ENCODE measurements around the gene EIF2S1. TPM values are rescaled to one million over a fixed set of nuclear protein-coding genes. Genes with fewer than 3 reads are reported as not detected.

The EIF2S1 gene
- total RNA-seq, 1 experiment from 2014 or later: 165 TPM

DNA sequence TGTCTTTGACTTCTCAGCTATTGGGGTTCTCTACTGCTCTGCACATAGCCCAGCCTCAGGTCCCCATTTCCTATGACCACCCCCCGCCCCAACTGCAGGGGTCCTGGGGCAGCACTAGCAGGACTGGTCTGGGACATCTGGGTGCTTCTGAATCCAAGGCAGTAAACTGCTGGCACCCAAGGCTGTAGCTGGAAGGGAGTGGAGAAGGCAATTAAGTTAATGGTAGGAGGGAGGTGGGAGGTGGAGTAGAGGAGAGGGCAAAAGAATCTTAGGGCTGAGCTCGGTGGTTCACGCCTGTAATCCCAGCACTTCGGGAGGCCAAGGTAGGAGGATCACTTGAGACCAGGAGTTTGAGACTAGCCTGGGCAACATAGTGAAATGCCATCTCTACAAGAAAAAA lies 40.3 kb downstream of the EIF2S1 start:
- no CpG with 5 or more reads among the region's 4 CpGs for WGBS (ENCODE audit: extremely low coverage, insufficient read length, low lambda C conversion rate)

More for the DNA sequence above, 40.3 kb downstream of the EIF2S1 start:
- Mint-ChIP-seq H3K4me1 (peaks cover 5 to 6% of the 10 kb centered on the region in 2 experiments), H3K36me3 (ENCODE audit: insufficient read depth in 1 of 3, low read depth in 3 of 3) (no peaks in the 10 kb centered on the region), H3K27me3 (ENCODE audit: low read depth) (peaks cover 2% of the 10 kb centered on the region; the same call in 1 of the 2 replicates), H3K4me3 (no peak overlapping the region), H3K9me3 (peaks cover 0 to 3% of the 10 kb centered on the region in 2 experiments; a peak in 1 of 5 replicates), H3K27ac (no peak overlapping the region)
- no peaks in the 10 kb centered on the region for H3K79me1 ChIP-seq (ENCODE audit: insufficient read depth, low read depth, low read length, poor library complexity, severe bottlenecking)
- no peaks in the 10 kb centered on the region for H4K20me1 ChIP-seq (ENCODE audit: control insufficient read depth, insufficient read depth, insufficient read length)
- no peaks in the 10 kb centered on the region for H3K79me2 ChIP-seq (ENCODE audit: insufficient read depth, low read length)
- H3K27ac ChIP-seq (ENCODE audit: insufficient read length, low read depth, low read length): no peak overlapping the region
- no peak overlapping the region for H3K56ac ChIP-seq (ENCODE audit: insufficient read length, low read depth, low read length)
- H3K27me3 ChIP-seq (ENCODE audit: insufficient read depth, low read length): no peaks in the 10 kb centered on the region
- no peak overlapping the region for H3K4ac ChIP-seq (ENCODE audit: low read depth, low read length)
- no peaks in the 10 kb centered on the region; the same call in 1 of the 2 replicates for H3K4me1 ChIP-seq (ENCODE audit: insufficient read depth, low read length)
- H4K8ac ChIP-seq (replicated peaks; ENCODE audit: insufficient read length, low read depth, low read length): no peak overlapping the region
- H3K18ac ChIP-seq (ENCODE audit: insufficient read length, low read depth, low read length): no peak overlapping the region
- no peak overlapping the region for H3K4me2 ChIP-seq (ENCODE audit: insufficient read depth, insufficient read length, low read length)
- TF ChIP-seq CTCF (conservative IDR thresholded peaks at IDR 0.05): no peak
- H3K9me3 ChIP-seq (ENCODE audit: control insufficient read depth, low read depth, low read length): no peaks in the 10 kb centered on the region
- no peak overlapping the region for H2BK20ac ChIP-seq (ENCODE audit: low read depth, low read length, poor library complexity, severe bottlenecking)
- H3K14ac ChIP-seq (ENCODE audit: insufficient read depth, low read length): no peak overlapping the region; the same call in 1 of the 2 replicates
- no peaks in the 10 kb centered on the region for H3K23me2 ChIP-seq (ENCODE audit: insufficient read length, low read depth, low read length, poor library complexity, severe bottlenecking)
- H2BK12ac ChIP-seq (ENCODE audit: insufficient read length, low read depth, low read length): no peak overlapping the region
- H2AK5ac ChIP-seq (ENCODE audit: insufficient read length, low read length): no peak overlapping the region
- H2AFZ ChIP-seq (ENCODE audit: low read length): no peak overlapping the region
- no peak overlapping the region for H4K91ac ChIP-seq (ENCODE audit: insufficient read length, low read depth, low read length)
- H3K23ac ChIP-seq (ENCODE audit: insufficient read length, low read depth, low read length): no peak overlapping the region
- H4K5ac ChIP-seq (ENCODE audit: insufficient read length, low read depth, low read length): no peak overlapping the region
- H2BK15ac ChIP-seq (ENCODE audit: low read depth, low read length): no peak overlapping the region
- no peak for DNase-seq
- H2BK5ac ChIP-seq (ENCODE audit: insufficient read length, low read length): no peak overlapping the region
- no peak overlapping the region for H2BK120ac ChIP-seq (ENCODE audit: low read depth, low read length, poor library complexity, severe bottlenecking)
- no peak overlapping the region for H3K9ac ChIP-seq (ENCODE audit: extremely low read depth, insufficient read length, low read length)
- H3T11ph ChIP-seq (ENCODE audit: low read length): no peak overlapping the region
